ENCODE measurements around the gene DNAJC18. TPM values are rescaled to one million over a fixed set of nuclear protein-coding genes. Genes with fewer than 3 reads are reported as not detected.
"Not testable (repeated sequence)": the region's sequence is repeated elsewhere in the genome, so short reads cannot be mapped to it uniquely, and the experiment has no call there.

The DNAJC18 gene
- total RNA-seq, 1 donor from 2014 or later, result 7.9 TPM

DNA sequence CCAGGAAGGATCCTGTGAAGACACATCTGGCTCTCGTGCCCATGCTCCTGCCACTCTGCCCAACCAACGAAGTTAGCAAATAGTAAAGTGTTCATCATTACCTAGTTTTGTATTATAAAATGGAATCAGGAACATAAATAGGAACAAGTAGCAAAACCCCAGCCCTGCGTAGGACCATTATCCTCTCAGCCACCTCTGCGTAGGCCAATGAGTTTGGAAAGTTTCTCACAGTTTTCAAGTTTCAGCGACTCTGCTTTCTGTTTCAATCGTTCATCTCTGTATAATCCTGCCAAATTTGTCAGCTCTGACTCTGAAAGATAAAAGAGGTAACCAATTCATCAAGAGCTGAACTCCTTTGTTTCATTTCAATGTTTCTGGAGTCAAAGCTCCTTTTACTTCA, 25.4 kb downstream of the DNAJC18 start:
- ATAC-seq (no peak), DNase-seq (ENCODE audit: missing footprints) (no peak)
- intact Hi-C loops (cut with DNase I), result no loop called here

- no peak for DNase-seq (ENCODE audit: missing footprints)
- intact Hi-C loops (cut with DNase I), result no loop called here
These were observed 26.2 kb downstream of the DNAJC18 start for GRCh38 chr5:139413153-139413552.

GRCh38 chr5:139410993-139411828, 28.1 kb downstream of the DNAJC18 start:
- DNase-seq (ENCODE audit: missing footprints) (no peak), ATAC-seq (no peak)
- intact Hi-C loops (cut with DNase I), result no loop called here

More at GRCh38 chr5:139413153-139413552, 26.2 kb downstream of the DNAJC18 start:
- ATAC-seq, result no peak

GRCh38 chr5:139410121-139410992, 29.0 kb downstream of the DNAJC18 start:
- intact Hi-C loops (cut with DNase I), result no loop called here
- DNase-seq (ENCODE audit: missing footprints) (no peak), ATAC-seq (no peak)

GRCh38 chr5:139409116-139409515, 30.2 kb downstream of the DNAJC18 start:
- intact Hi-C loops (cut with DNase I); ATAC-seq: not testable (repeated sequence)

DNA sequence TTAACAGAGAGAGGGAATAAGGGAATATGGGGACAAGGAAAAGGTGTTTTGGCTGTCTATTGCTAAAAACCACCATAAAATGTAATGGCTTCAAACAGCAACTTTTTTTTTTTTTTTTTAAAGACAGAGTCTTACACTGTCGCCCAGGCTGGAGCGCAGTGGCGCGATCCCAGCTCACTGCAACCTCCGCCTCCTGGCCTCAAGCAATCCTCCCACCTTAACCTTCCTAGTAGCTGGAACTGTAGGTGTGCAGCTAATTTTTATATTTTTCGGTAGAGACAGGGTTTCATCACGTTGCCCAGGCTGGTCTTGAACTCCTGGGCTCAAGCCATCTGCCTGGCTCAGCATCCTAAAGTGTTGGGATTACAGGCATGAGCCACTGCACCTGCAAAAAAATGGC, 31.1 kb downstream of the DNAJC18 start:
- DNase-seq (ENCODE audit: missing footprints) (no peak), ATAC-seq (no peak)
- intact Hi-C loops (cut with DNase I), result no loop called here

More at GRCh38 chr5:139409116-139409515, 30.2 kb downstream of the DNAJC18 start:
- not testable (repeated sequence) for DNase-seq (ENCODE audit: missing footprints)

DNA sequence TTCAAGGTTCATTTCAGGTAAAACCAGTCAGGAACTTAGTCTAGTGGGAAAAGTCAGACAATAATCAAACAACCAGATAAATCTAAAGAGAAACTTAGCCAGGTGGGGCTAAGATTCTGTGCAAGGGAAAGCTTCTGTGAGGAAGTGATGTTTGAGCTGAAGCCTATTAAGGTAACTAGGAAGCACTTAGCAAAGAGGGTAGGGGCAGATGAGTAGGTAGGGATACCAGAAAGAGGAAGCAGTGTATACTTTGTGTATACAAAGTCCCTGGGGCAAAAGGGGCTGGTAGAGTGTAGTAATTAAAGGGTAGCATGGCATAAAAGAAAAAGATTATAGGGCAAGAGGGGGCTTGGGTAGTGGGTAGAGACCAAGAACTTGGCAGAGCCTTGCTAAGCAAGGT, 31.8 kb downstream of the DNAJC18 start:
- intact Hi-C loops (cut with DNase I), result no loop called here
- no peak for DNase-seq (ENCODE audit: missing footprints)

DNA sequence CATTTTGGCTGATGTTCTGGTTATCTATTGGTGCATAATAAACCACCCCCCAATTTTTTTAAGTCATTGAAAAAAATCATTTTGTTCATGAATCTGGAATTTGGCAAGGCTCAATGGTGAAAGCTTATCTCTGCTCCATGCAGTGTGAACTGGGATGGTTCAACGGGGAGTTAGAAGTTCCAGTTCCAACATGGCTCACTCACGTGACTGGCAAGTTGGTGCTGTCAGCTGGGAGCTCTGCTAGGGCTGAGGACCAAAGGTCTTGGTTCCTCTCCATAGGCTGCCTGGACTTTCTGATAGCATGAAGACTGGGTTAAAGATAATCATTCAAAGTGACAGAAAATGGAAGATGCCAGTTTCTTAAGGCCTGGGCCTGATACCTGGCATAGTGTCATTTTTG, 32.4 kb downstream of the DNAJC18 start:
- no peak for DNase-seq (ENCODE audit: missing footprints)
- intact Hi-C loops (cut with DNase I), result no loop called here
- ATAC-seq, result no peak

More for the DNA sequence above, 31.8 kb downstream of the DNAJC18 start:
- ATAC-seq, result no peak

GRCh38 chr5:139404484-139404840, 34.9 kb downstream of the DNAJC18 start:
- ATAC-seq (no peak), DNase-seq (ENCODE audit: missing footprints) (no peak)
- intact Hi-C loops (cut with DNase I), result no loop called here

GRCh38 chr5:139403787-139404483, 35.4 kb downstream of the DNAJC18 start, which contains the start of gene SPATA24:
TSS of gene SPATA24 (minus strand) at chr5:139404089. CDS start at chr5:139404060, 29 bp downstream.
- ATAC-seq (peak; percentile 97), DNase-seq (ENCODE audit: missing footprints) (peak; percentile 100)
- intact Hi-C loops (cut with DNase I), result no loop called here

DNA sequence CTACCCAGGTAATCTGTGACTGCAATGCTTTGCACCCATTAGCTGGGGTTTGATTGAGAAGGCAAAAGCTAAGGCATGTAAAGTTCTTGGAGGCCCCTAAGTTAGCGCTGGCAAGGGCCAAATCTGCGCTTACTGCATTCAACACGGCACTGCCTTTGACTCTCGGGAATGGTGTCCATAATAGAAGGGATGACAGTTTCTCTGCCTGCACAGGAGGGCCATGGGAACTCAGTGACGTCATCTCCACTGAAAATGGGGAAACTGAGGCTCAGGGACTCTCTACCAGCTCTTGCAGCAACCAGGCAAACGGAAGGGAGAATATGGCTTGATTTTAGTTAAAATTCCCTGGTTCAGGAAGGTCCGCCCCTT, 35.9 kb downstream of the DNAJC18 start:
- no peak for ATAC-seq
- intact Hi-C loops (cut with DNase I), result no loop called here
- DNase-seq (ENCODE audit: missing footprints), result no peak

GRCh38 chr5:139402561-139403158, 36.7 kb downstream of the DNAJC18 start:
- intact Hi-C loops (cut with DNase I), result no loop called here
- ATAC-seq (no peak), DNase-seq (ENCODE audit: missing footprints) (no peak)

GRCh38 chr5:139401546-139401945, 37.8 kb downstream of the DNAJC18 start:
- ATAC-seq, result no peak
- intact Hi-C loops (cut with DNase I), result no loop called here
- DNase-seq (ENCODE audit: missing footprints), result no peak

DNA sequence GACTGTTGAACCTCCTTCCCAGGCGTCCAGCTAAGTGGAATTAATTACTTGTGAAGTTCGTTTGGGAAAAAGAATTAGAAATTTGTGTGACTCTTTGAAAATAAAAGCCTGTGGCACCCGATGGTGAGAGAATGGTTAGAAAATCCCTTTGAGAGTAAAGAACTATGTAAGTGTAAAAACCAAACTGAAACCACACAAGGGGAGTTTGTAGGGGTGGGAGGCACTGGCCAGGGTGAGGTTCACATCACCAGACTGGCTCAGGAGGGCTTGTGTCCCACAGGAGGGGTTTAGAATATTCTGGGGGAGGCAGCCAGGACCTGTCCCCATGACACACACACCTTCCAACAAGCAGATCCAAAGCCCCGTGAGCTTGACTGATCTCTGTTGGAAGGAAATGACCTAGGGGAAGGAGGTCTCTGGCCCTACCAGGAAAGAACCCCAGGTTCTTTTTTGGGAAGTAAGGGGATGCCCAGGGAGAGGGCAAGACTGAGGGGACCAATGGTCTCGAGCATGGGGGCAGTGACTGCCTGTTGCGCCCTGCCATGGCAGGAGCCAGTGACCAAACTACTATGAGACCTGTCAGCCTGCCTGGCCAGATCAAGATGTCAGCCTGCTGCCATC, 39.7 kb downstream of the DNAJC18 start:
- DNase-seq (ENCODE audit: missing footprints) (no peak), ATAC-seq (no peak)
- intact Hi-C loops (cut with DNase I), result no loop called here

DNA sequence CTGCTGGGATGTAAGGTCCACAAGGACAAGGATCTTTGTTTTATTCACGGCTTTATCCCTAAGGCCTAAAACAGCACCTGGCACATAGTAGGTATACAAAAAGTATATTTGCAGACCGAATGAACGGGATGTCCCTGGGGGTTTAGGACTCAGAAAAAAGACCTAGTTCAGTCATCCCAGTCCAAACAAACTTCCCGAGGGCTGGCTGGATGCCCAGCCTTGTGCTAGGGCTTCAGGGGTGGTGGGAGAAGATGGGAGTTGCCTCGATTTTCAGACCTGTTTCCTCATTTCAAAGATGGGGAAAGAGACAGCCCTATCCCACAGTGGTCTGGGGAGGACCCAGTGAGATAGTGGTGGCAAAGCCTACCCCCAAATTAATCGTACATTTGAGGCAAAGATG, 41.4 kb downstream of the DNAJC18 start:
- ATAC-seq, result no peak
- no peak for DNase-seq (ENCODE audit: missing footprints)
- intact Hi-C loops (cut with DNase I), result no loop called here

DNA sequence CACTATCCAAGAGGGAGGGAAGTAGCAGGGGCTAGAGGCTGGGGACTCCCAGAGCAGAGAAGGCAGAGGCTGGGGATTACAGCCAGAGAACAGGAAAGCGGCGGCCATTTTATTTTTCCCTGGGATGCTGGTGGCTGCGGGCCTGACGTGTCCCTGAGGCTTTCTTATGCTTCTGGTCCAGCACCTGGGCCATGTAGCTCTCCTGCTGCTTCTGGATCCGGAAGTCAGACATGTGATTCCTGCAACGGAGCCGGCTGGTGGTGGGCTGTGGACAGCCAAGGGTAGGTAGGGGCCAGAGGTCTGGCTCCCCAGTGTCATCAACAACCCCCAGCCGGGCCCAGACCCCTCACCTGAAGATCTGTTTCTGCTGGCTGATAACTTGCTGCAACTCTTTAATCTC, 42.6 kb downstream of the DNAJC18 start:
- ATAC-seq (no peak), DNase-seq (ENCODE audit: missing footprints) (no peak)
- intact Hi-C loops (cut with DNase I), result no loop called here

- DNase-seq (ENCODE audit: missing footprints) (no peak), ATAC-seq (peak; percentile 29)
- intact Hi-C loops (cut with DNase I), result loop anchor here (1.0 to 2.0 kb wide), 2 partner anchors 19 to 53 kb away; no protein-coding TSS in a partner anchor
These were observed 43.3 kb downstream of the DNAJC18 start for GRCh38 chr5:139395844-139396640.

Data from Right ventricle myocardium inferior (tissue), 1 donor.